Mucosa of rectum (tissue), 2 donors: ENCODE measurements around the gene ITIH1.
A peak's percentile ranks its signal among the peaks of the same experiment; 100 is the strongest.

ENCODE experiments used
- H3K27ac ChIP-seq, 2 donors: one replicate each; pipeline ENCODE4 v1.7.0; 2013; ENCODE audit warnings: inconsistent platforms in 2 of 2, low read depth in 2 of 2, low read length in 2 of 2
- H3K27me3 ChIP-seq, 2 donors: one replicate each; pipeline ENCODE4 v1.7.0; 2013; ENCODE audit warnings: low read length in 2 of 2; ENCODE audit not compliant: control insufficient read depth in 2 of 2, insufficient read depth in 2 of 2
- H3K36me3 ChIP-seq, 2 donors: one replicate each; pipeline ENCODE4 v1.7.0; 2013; ENCODE audit warnings: low read length in 2 of 2; ENCODE audit not compliant: control insufficient read depth in 2 of 2, insufficient read depth in 2 of 2
- H3K4me1 ChIP-seq, 2 donors: one replicate each; pipeline ENCODE4 v1.7.0; 2013; ENCODE audit warnings: low read length in 2 of 2, mild to moderate bottlenecking in 1 of 2; ENCODE audit not compliant: control insufficient read depth in 2 of 2, insufficient read depth in 2 of 2
- H3K4me3 ChIP-seq, 2 donors: one replicate each; pipeline ENCODE4 v1.7.0; 2013; ENCODE audit warnings: low read length in 2 of 2
- H3K9ac ChIP-seq, 2 donors: one replicate each; pipeline ENCODE4 v1.7.0; 2013; ENCODE audit warnings: low read length in 2 of 2, low read depth in 1 of 2, mild to moderate bottlenecking in 1 of 2
- H3K9me3 ChIP-seq, 2 donors: one replicate each; pipeline ENCODE4 v1.7.0; 2013; ENCODE audit warnings: low read length in 2 of 2; ENCODE audit not compliant: control insufficient read depth in 2 of 2
- donor health status: healthy.
- donor health status: Normal muscosa, but diverticular disease.

ITIH1 gene

GRCh38 chr3:52752045-52752660 is 25.2 kb upstream of the ITIH1 start:
- H3K9ac ChIP-seq, result no peak overlapping the region
- no peaks in the 10 kb centered on the region for H3K27me3 ChIP-seq
- no peak overlapping the region for H3K27ac ChIP-seq
- no peak overlapping the region for H3K4me3 ChIP-seq
- H3K9me3 ChIP-seq, result no peaks in the 10 kb centered on the region
- no peaks in the 10 kb centered on the region for H3K4me1 ChIP-seq
- peaks cover 34% of the 10 kb centered on the region in 2 donors for H3K36me3 ChIP-seq

DNA sequence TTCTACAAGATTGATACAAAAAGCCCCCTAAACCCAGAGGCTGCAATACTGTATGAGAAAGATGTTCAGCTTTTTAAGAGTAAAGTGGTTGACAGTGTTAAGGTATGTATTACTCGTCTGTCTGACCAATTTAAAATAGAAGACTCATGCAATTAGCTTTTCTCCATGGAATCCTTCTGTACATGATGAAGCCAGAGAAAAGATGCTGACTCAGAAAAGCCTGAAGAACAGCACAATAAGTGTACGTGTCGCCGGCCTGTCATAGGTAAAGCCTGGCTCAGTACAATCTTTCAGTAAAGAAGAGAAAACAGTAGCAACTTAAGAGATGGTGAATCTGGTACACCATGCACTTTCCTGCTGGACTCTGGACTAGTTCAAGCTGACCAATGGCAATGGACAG is 23.0 kb upstream of the ITIH1 start:
- H3K4me1 ChIP-seq, result no peaks in the 10 kb centered on the region
- no peak overlapping the region for H3K27ac ChIP-seq
- H3K4me3 ChIP-seq, result no peak overlapping the region
- H3K9ac ChIP-seq, result no peak overlapping the region
- peaks cover 32 to 39% of the 10 kb centered on the region in 2 donors for H3K36me3 ChIP-seq
- no peaks in the 10 kb centered on the region for H3K9me3 ChIP-seq
- no peaks in the 10 kb centered on the region for H3K27me3 ChIP-seq

DNA sequence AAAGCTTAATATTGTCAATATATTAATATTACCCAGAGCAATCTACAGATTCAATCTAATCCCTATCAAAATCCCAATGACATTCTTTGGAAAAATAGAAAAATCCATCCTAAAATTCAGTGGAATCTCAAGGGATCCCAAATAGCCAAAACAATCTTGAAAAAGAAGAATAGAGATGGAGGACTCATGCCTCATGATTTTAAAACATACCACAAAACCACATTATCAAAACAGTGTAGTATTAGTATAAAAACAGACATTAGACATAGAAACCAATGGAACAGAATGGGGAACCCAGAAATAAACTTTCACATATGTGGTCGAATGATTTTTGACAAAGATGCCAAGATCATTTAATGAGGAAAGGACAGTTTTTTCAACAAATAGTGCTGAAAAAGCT is 21.3 kb upstream of the ITIH1 start:
- Histone ChIP-seq H3K9me3 (no peaks in the 10 kb centered on the region), H3K27ac (no peak overlapping the region), H3K27me3 (no peaks in the 10 kb centered on the region), H3K36me3 (peaks cover 27 to 41% of the 10 kb centered on the region in 2 donors), H3K4me3 (no peak overlapping the region), H3K9ac (no peak overlapping the region), H3K4me1 (no peaks in the 10 kb centered on the region)

GRCh38 chr3:52763466-52763865 is 13.9 kb upstream of the ITIH1 start:
- H3K4me3 ChIP-seq, result no peak overlapping the region
- H3K27ac ChIP-seq, result no peak overlapping the region
- H3K9ac ChIP-seq, result no peak overlapping the region
- H3K9me3 ChIP-seq, result no peaks in the 10 kb centered on the region
- no peaks in the 10 kb centered on the region for H3K4me1 ChIP-seq
- no peaks in the 10 kb centered on the region for H3K27me3 ChIP-seq
- peaks cover 27 to 46% of the 10 kb centered on the region in 2 donors for H3K36me3 ChIP-seq

DNA sequence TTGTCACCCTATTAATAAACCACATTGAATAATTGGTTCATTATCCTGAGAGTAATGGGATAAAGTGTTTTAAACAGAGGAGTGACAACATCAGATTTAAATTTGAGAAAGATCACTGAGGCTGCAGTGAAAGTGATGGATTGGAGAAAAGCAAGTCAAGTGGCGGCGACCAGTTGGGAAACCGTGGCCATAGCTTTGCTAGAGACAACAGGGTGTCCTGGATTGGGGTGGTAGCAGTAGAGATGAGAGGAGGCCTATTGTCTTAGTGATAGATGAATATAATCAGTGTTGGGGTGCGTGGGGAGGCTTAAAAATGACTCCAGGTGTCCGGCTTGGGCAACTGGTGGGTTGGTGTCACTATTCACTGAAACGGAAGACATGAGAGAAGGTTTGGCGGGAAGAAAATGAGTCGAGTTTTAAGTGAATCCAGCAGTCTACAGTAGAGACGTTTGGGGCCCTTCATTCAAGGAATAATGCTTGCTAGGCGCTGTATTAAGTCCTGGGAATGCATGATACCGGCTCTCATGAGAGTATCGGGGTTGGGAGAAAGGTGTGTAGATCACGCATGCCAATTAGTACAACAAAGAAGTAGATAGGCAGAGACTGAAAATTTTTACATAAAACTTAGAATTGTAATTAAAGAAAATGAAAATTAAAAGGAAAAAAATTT is 7.5 kb upstream of the ITIH1 start:
- Histone ChIP-seq H3K27ac (no peak overlapping the region), H3K27me3 (no peaks in the 10 kb centered on the region)

GRCh38 chr3:52770496-52771333 is 6.7 kb upstream of the ITIH1 start, which contains the start of gene NEK4:
Gene NEK4 (minus strand): TSS chr3:52770940. CDS start chr3:52770746, 194 bp downstream.
- Histone ChIP-seq H3K9ac (peak within 1 kb of the TSS; percentile 74 to 84), H3K27me3 (no peaks in the 10 kb centered on the region), H3K36me3 (peaks cover 0 to 5% of the 10 kb centered on the region in 2 donors), H3K4me3 (peak within 1 kb of the TSS; percentile 81 to 99), H3K9me3 (no peaks in the 10 kb centered on the region), H3K27ac (peak within 1 kb of the TSS; percentile 68 to 70), H3K4me1 (peaks cover 5 to 9% of the 10 kb centered on the region in 2 donors)

More for the DNA sequence above, 7.5 kb upstream of the ITIH1 start:
- peak overlapping the region; percentile 81 to 99 for H3K4me3 ChIP-seq
- H3K9ac ChIP-seq, result peak overlapping the region; percentile 61 to 74
- no peaks in the 10 kb centered on the region for H3K9me3 ChIP-seq
- H3K4me1 ChIP-seq, result peaks cover 5 to 9% of the 10 kb centered on the region in 2 donors
- H3K36me3 ChIP-seq, result peaks cover 0 to 10% of the 10 kb centered on the region in 2 donors

DNA sequence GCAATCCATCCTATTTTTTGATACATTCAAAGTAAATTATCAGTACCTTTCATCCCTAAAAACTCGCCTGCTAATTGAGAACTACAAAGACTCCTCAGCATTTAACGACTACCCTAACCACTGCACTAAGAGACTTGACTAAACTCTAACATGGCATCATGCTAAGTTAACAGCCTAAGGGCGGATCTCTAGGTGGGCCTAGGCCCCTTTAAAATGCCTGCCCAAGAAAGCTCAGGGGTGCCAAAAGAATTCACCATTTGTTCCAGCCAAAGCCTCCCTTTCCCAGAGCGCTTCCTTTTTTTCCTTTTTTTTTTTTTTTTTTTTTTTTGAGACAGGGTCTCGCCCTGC is 6.1 kb upstream of the ITIH1 start:
- Histone ChIP-seq H3K27me3 (no peaks in the 10 kb centered on the region), H3K9ac (peak overlapping the region; percentile 74 to 84), H3K4me1 (peaks cover 5 to 9% of the 10 kb centered on the region in 2 donors), H3K27ac (peak overlapping the region; percentile 68 to 70), H3K4me3 (peak overlapping the region; percentile 81 to 99), H3K36me3 (peaks cover 0 to under 1% of the 10 kb centered on the region in 2 donors), H3K9me3 (no peaks in the 10 kb centered on the region)

DNA sequence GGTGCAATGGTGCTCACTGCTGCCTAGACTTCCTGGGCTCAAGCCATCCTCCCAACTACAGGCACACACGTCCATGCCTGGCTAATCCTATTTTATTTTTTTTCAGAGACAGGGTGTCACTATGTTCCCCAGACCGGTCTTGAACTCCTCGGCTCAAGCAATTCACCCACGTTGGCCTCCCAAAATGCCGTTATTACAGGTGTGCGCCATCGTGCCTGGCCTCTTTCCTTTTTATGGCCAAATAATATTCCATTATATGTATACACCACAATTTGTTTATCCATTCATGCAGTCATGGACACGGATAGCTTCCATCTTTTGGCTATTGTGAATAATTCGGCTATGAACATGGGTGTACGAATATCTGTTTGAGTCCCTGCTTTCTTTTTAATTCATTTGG is 5.7 kb upstream of the ITIH1 start:
- no peak overlapping the region for H3K9ac ChIP-seq
- no peaks in the 10 kb centered on the region for H3K36me3 ChIP-seq
- H3K4me3 ChIP-seq, result peak overlapping the region in 1 of 2 donors; percentile 99
- no peaks in the 10 kb centered on the region for H3K27me3 ChIP-seq
- H3K27ac ChIP-seq, result no peak overlapping the region
- no peaks in the 10 kb centered on the region for H3K9me3 ChIP-seq
- peaks cover 5 to 9% of the 10 kb centered on the region in 2 donors for H3K4me1 ChIP-seq

DNA sequence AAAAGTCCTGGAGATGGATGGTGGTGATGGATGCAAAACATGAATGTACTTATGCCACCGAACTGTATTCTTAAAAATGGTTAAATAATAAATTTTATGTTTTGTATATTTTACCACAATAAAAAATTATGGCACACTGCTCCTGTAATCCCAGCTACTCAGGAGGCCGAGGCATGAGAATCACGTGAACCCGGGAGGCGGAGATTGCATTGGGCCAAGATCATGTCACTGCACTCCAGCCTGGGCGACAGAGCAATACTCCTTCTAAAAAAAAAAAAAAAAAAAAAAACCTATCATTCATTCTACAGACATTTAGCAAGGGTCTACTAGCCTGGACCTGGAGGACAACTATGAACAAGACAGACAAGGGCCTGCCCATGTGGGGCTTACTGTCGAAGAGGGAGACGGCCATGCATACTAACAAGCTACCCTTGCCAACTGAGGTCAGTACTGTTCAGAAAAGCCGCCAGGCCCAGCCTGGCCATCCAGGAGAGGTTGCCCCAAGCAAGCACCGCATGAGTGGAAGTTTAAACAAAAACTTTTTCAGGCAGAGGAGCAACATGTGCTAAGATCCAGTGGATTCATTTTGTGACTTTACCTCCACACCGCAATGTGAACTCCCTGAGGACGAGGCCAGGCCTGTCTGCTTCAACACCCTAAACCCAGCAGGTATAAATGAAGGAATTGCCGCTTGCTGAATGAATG is 3.9 kb upstream of the ITIH1 start:
- Histone ChIP-seq H3K27ac (no peak overlapping the region), H3K4me3 (no peak overlapping the region), H3K9ac (no peak overlapping the region), H3K27me3 (no peaks in the 10 kb centered on the region), H3K9me3 (no peaks in the 10 kb centered on the region), H3K4me1 (peaks cover 5 to 9% of the 10 kb centered on the region in 2 donors), H3K36me3 (no peaks in the 10 kb centered on the region)
